ENCODE measurements around the gene MITF.

MITF gene

GRCh38 chr3:69888943-69889315 is 149.7 kb downstream of the MITF start:
- H2AFZ ChIP-seq (ENCODE audit: low read length, unreplicated experiment), result no peak overlapping the region
- no peaks in the 10 kb centered on the region for H3K27me3 ChIP-seq (ENCODE audit: insufficient read depth, low read length)
- no peaks in the 10 kb centered on the region for H3K36me3 ChIP-seq (ENCODE audit: insufficient read depth, low read length)
- no peak overlapping the region for H3K27ac ChIP-seq (ENCODE audit: low read depth, low read length)
- H3K4me3 ChIP-seq (ENCODE audit: low read depth, low read length), result no peak overlapping the region
- no peaks in the 10 kb centered on the region for H3K79me2 ChIP-seq (ENCODE audit: control insufficient read depth, insufficient read depth, low read length, unreplicated experiment)
- peaks cover 13% of the 10 kb centered on the region for H3K4me1 ChIP-seq (ENCODE audit: control insufficient read depth, insufficient read depth, low read length, unreplicated experiment)

GRCh38 chr3:69890084-69890483 is 150.8 kb downstream of the MITF start:
- peaks cover 13% of the 10 kb centered on the region for H3K4me1 ChIP-seq (ENCODE audit: control insufficient read depth, insufficient read depth, low read length, unreplicated experiment)
- no peak overlapping the region for H3K4me3 ChIP-seq (ENCODE audit: low read depth, low read length)
- no peak overlapping the region for H2AFZ ChIP-seq (ENCODE audit: low read length, unreplicated experiment)
- H3K36me3 ChIP-seq (ENCODE audit: insufficient read depth, low read length), result no peaks in the 10 kb centered on the region
- no peaks in the 10 kb centered on the region for H3K27me3 ChIP-seq (ENCODE audit: insufficient read depth, low read length)
- H3K79me2 ChIP-seq (ENCODE audit: control insufficient read depth, insufficient read depth, low read length, unreplicated experiment), result no peaks in the 10 kb centered on the region
- H3K27ac ChIP-seq (ENCODE audit: low read depth, low read length), result no peak overlapping the region

GRCh38 chr3:69890691-69891090 is 151.4 kb downstream of the MITF start:
- Histone ChIP-seq H3K4me3 (ENCODE audit: low read depth, low read length) (no peak overlapping the region), H2AFZ (ENCODE audit: low read length, unreplicated experiment) (no peak overlapping the region), H3K27ac (ENCODE audit: low read depth, low read length) (no peak overlapping the region), H3K79me2 (ENCODE audit: control insufficient read depth, insufficient read depth, low read length, unreplicated experiment) (no peaks in the 10 kb centered on the region), H3K27me3 (ENCODE audit: insufficient read depth, low read length) (no peaks in the 10 kb centered on the region), H3K36me3 (ENCODE audit: insufficient read depth, low read length) (no peaks in the 10 kb centered on the region), H3K4me1 (ENCODE audit: control insufficient read depth, insufficient read depth, low read length, unreplicated experiment) (peaks cover 13% of the 10 kb centered on the region)

DNA sequence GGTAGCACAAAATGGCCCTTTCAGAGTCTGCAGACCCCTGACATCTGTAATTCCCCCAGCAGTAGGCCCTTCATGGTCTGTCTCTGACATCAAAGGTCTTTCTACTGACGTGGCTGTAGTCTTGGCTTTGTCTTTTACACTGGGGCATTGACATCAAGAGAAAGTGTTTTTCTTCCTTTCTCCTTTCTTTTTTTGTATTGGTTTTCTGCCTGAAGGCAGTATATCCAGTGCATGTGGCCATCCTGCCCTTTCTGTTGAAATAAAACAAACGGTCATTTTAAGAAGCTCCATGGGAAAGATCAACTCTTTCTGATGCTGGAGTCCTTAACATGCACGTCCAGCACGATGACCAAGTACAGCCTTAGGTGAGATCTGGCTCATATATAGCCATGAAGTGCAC is 153.4 kb downstream of the MITF start:
- Histone ChIP-seq H2AFZ (ENCODE audit: low read length, unreplicated experiment) (no peak overlapping the region), H3K4me3 (ENCODE audit: low read depth, low read length) (no peak overlapping the region), H3K79me2 (ENCODE audit: control insufficient read depth, insufficient read depth, low read length, unreplicated experiment) (no peaks in the 10 kb centered on the region), H3K27me3 (ENCODE audit: insufficient read depth, low read length) (no peaks in the 10 kb centered on the region), H3K4me1 (ENCODE audit: control insufficient read depth, insufficient read depth, low read length, unreplicated experiment) (peaks cover 13% of the 10 kb centered on the region), H3K27ac (ENCODE audit: low read depth, low read length) (no peak overlapping the region), H3K36me3 (ENCODE audit: insufficient read depth, low read length) (no peaks in the 10 kb centered on the region)

DNA sequence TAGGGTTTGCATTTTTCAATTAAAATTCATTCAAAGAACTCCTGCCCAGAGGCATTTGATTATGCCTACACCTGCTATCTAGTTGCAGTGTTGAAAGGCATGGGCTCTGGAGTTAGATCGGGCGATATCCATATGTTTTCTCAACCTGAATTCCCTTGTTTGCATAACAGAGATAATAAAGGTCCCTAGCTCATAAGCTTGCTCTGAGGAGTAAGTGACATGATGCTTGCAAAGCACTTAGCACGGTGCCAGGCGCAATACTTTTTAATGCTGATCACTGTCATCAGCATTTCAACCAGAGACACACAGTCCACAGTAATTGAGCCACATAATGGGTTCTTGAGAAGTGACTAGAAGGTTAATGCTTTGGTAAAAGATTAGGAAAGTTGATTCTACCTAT is 154.0 kb downstream of the MITF start:
- peaks cover 13% of the 10 kb centered on the region for H3K4me1 ChIP-seq (ENCODE audit: control insufficient read depth, insufficient read depth, low read length, unreplicated experiment)
- H3K4me3 ChIP-seq (ENCODE audit: low read depth, low read length), result no peak overlapping the region
- H2AFZ ChIP-seq (ENCODE audit: low read length, unreplicated experiment), result no peak overlapping the region
- no peaks in the 10 kb centered on the region for H3K79me2 ChIP-seq (ENCODE audit: control insufficient read depth, insufficient read depth, low read length, unreplicated experiment)
- no peaks in the 10 kb centered on the region for H3K36me3 ChIP-seq (ENCODE audit: insufficient read depth, low read length)
- no peak overlapping the region for H3K27ac ChIP-seq (ENCODE audit: low read depth, low read length)
- H3K27me3 ChIP-seq (ENCODE audit: insufficient read depth, low read length), result no peaks in the 10 kb centered on the region

DNA sequence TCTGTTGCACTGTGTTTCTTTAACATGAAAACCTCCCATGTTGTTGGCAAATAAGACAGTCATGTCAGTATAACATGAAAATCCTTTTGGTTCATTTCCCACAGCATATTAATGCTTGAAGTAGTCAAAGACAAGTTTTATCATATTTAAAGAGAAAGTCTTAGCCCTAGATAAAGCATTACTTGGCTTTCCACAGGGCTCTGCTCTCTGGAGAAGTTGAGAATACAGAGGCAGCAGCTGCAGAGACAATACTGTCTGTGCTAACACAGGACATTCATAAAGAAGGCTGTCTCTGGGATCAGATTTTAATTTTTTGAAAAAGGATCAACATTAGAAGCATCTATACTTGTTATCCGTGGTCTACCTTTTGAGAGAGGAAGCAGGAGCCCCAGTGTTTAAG is 156.8 kb downstream of the MITF start:
- H2AFZ ChIP-seq (ENCODE audit: low read length, unreplicated experiment), result no peak overlapping the region
- H3K4me1 ChIP-seq (ENCODE audit: control insufficient read depth, insufficient read depth, low read length, unreplicated experiment), result no peaks in the 10 kb centered on the region
- H3K4me3 ChIP-seq (ENCODE audit: low read depth, low read length), result no peak overlapping the region
- H3K79me2 ChIP-seq (ENCODE audit: control insufficient read depth, insufficient read depth, low read length, unreplicated experiment), result no peaks in the 10 kb centered on the region
- no peaks in the 10 kb centered on the region for H3K36me3 ChIP-seq (ENCODE audit: insufficient read depth, low read length)
- 0 out of 2 replicates have a peak, but pooled peaks cover 5% of the 10 kb centered on the region for H3K27me3 ChIP-seq (ENCODE audit: insufficient read depth, low read length)
- H3K27ac ChIP-seq (ENCODE audit: low read depth, low read length), result no peak overlapping the region

DNA sequence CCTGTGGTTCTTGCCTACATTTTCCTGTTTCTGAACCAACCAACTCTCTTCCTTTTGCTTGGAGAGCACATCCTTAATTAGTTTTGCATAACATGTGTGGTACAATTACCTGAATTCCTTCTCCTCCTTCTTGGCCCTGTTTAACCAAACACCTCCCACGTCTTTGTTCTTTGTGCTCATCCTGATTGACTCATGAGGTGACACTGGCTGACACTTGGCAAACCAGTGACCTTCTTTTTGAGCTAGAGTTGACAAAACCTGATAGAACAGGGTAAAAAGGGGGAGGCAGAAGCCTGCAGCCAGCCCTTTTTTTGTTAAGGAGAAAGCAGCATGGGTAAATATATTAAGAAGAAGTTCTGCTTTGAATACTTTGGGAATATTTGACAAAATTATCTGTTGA is 161.1 kb downstream of the MITF start:
- Histone ChIP-seq H3K4me1 (ENCODE audit: control insufficient read depth, insufficient read depth, low read length, unreplicated experiment) (no peaks in the 10 kb centered on the region), H3K79me2 (ENCODE audit: control insufficient read depth, insufficient read depth, low read length, unreplicated experiment) (no peaks in the 10 kb centered on the region), H2AFZ (ENCODE audit: low read length, unreplicated experiment) (no peak overlapping the region), H3K27ac (ENCODE audit: low read depth, low read length) (no peak overlapping the region), H3K36me3 (ENCODE audit: insufficient read depth, low read length) (no peaks in the 10 kb centered on the region), H3K4me3 (ENCODE audit: low read depth, low read length) (no peak overlapping the region), H3K27me3 (ENCODE audit: insufficient read depth, low read length) (0 out of 2 replicates have a peak, but pooled peaks cover 5% of the 10 kb centered on the region)

- Histone ChIP-seq H3K4me1 (ENCODE audit: control insufficient read depth, insufficient read depth, low read length, unreplicated experiment) (no peaks in the 10 kb centered on the region), H3K4me3 (ENCODE audit: low read depth, low read length) (no peak overlapping the region), H3K27me3 (ENCODE audit: insufficient read depth, low read length) (0 out of 2 replicates have a peak, but pooled peaks cover 5% of the 10 kb centered on the region), H3K79me2 (ENCODE audit: control insufficient read depth, insufficient read depth, low read length, unreplicated experiment) (no peaks in the 10 kb centered on the region), H3K36me3 (ENCODE audit: insufficient read depth, low read length) (no peaks in the 10 kb centered on the region), H3K27ac (ENCODE audit: low read depth, low read length) (no peak overlapping the region), H2AFZ (ENCODE audit: low read length, unreplicated experiment) (no peak overlapping the region)
These were observed 162.5 kb downstream of the MITF start for GRCh38 chr3:69901802-69902201.

DNA sequence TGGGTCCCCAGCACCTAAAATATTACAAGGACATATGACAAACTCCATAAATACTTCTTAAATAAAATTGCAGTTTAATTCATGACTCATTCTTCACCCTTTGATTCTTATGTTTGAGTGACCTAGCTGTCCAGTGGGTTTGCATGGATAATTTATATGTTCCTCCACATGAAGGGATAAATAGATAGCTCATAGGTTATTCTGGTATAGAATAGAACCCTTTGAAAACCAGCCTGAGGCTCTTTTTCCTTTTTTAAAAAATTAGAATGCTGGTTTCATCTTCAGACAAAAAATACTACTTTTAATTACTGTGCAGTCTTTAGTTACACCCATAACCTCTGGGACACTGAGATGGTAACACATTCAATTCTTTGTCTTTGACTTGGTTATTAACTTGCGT is 163.1 kb downstream of the MITF start:
- H3K4me3 ChIP-seq (ENCODE audit: low read depth, low read length), result no peak overlapping the region
- 0 out of 2 replicates have a peak, but pooled peaks cover 5% of the 10 kb centered on the region for H3K27me3 ChIP-seq (ENCODE audit: insufficient read depth, low read length)
- H3K36me3 ChIP-seq (ENCODE audit: insufficient read depth, low read length), result no peaks in the 10 kb centered on the region
- no peak overlapping the region for H3K27ac ChIP-seq (ENCODE audit: low read depth, low read length)
- H3K79me2 ChIP-seq (ENCODE audit: control insufficient read depth, insufficient read depth, low read length, unreplicated experiment), result no peaks in the 10 kb centered on the region
- no peaks in the 10 kb centered on the region for H3K4me1 ChIP-seq (ENCODE audit: control insufficient read depth, insufficient read depth, low read length, unreplicated experiment)
- H2AFZ ChIP-seq (ENCODE audit: low read length, unreplicated experiment), result no peak overlapping the region

DNA sequence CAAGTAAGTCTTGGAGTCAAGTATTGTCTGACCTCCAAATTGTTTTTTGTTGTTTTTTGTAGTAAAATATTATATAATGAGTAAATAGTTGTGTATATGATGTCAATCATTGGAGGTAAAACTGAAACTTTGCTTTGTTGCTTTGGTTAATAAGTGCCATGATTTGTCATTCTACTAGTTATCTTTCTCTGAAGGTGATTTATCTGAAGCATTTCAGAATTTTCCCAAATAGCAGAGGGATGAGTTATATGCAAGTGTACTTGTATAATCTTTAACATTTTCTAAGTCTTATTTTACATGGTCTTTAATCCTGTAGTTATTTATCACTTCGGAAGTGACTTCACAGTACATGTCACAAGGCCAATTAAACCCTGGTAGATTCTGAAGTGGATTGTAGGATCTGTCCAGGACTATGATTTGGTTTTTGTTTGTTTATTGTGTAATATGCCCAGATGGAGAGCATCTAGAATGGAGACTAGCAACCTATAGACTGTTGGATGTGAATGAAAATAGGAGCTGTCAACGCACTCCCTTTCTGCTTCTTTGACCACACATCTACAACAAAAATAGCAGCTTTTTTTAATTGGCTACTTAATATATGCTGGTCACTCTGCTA is 167.2 kb downstream of the MITF start:
- Histone ChIP-seq H3K36me3 (ENCODE audit: insufficient read depth, low read length) (no peaks in the 10 kb centered on the region), H3K27me3 (ENCODE audit: insufficient read depth, low read length) (no peaks in the 10 kb centered on the region), H3K27ac (ENCODE audit: low read depth, low read length) (no peak overlapping the region), H3K79me2 (ENCODE audit: control insufficient read depth, insufficient read depth, low read length, unreplicated experiment) (no peaks in the 10 kb centered on the region), H3K4me3 (ENCODE audit: low read depth, low read length) (no peak overlapping the region), H3K4me1 (ENCODE audit: control insufficient read depth, insufficient read depth, low read length, unreplicated experiment) (no peaks in the 10 kb centered on the region), H2AFZ (ENCODE audit: low read length, unreplicated experiment) (no peak overlapping the region)

DNA sequence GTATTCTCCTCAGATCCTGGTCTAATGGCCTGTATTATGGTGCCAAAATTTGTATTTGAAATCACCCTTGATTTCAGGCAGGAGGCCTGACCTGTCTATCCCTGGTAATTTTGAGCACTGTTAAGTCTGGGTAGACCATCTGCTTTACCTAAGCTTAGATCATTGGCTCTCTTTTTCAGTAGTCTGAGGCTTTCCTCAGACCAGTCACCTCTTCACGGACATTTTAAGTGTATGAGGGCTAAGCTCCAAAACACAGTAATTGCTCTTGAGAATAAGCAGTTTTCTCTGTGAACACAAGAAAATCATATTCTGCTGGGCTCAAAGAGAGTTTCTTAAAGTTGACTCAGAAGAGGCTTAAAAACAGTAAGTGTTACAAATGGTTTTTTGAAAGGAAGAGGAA is 168.3 kb downstream of the MITF start:
- no peaks in the 10 kb centered on the region for H3K4me1 ChIP-seq (ENCODE audit: control insufficient read depth, insufficient read depth, low read length, unreplicated experiment)
- H3K36me3 ChIP-seq (ENCODE audit: insufficient read depth, low read length), result no peaks in the 10 kb centered on the region
- H3K27me3 ChIP-seq (ENCODE audit: insufficient read depth, low read length), result no peaks in the 10 kb centered on the region
- H3K79me2 ChIP-seq (ENCODE audit: control insufficient read depth, insufficient read depth, low read length, unreplicated experiment), result no peaks in the 10 kb centered on the region
- H2AFZ ChIP-seq (ENCODE audit: low read length, unreplicated experiment), result no peak overlapping the region
- H3K27ac ChIP-seq (ENCODE audit: low read depth, low read length), result no peak overlapping the region
- no peak overlapping the region for H3K4me3 ChIP-seq (ENCODE audit: low read depth, low read length)
